ENCODE results near the gene OSBPL9. TPM values are rescaled to one million over a fixed set of nuclear protein-coding genes. Genes with fewer than 3 reads are reported as not detected.

OSBPL9 gene
- total and polyA plus RNA-seq, 2 experiments from 2014 or later, result 82.7 to 102 TPM

DNA sequence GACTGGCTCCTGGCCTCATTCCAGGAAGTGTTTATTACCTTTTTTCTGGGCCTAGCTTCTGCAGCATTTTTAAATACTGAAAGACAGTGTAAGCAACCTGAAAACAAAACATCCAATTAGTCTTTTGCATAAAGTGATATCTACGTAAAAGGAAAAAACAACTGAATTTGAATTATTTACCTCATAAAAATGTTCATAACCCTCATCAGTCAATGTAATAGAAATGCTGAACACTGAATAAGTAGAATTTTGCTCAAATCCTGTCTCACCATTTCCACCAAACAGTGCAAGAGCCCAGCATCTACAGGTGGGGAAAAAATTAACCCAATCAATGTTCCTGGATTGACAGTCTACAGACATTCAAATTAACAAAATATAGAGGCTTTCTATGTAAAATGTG is 197.6 kb downstream of the OSBPL9 start (continued):
- TF ChIP-seq, protein P1, sequence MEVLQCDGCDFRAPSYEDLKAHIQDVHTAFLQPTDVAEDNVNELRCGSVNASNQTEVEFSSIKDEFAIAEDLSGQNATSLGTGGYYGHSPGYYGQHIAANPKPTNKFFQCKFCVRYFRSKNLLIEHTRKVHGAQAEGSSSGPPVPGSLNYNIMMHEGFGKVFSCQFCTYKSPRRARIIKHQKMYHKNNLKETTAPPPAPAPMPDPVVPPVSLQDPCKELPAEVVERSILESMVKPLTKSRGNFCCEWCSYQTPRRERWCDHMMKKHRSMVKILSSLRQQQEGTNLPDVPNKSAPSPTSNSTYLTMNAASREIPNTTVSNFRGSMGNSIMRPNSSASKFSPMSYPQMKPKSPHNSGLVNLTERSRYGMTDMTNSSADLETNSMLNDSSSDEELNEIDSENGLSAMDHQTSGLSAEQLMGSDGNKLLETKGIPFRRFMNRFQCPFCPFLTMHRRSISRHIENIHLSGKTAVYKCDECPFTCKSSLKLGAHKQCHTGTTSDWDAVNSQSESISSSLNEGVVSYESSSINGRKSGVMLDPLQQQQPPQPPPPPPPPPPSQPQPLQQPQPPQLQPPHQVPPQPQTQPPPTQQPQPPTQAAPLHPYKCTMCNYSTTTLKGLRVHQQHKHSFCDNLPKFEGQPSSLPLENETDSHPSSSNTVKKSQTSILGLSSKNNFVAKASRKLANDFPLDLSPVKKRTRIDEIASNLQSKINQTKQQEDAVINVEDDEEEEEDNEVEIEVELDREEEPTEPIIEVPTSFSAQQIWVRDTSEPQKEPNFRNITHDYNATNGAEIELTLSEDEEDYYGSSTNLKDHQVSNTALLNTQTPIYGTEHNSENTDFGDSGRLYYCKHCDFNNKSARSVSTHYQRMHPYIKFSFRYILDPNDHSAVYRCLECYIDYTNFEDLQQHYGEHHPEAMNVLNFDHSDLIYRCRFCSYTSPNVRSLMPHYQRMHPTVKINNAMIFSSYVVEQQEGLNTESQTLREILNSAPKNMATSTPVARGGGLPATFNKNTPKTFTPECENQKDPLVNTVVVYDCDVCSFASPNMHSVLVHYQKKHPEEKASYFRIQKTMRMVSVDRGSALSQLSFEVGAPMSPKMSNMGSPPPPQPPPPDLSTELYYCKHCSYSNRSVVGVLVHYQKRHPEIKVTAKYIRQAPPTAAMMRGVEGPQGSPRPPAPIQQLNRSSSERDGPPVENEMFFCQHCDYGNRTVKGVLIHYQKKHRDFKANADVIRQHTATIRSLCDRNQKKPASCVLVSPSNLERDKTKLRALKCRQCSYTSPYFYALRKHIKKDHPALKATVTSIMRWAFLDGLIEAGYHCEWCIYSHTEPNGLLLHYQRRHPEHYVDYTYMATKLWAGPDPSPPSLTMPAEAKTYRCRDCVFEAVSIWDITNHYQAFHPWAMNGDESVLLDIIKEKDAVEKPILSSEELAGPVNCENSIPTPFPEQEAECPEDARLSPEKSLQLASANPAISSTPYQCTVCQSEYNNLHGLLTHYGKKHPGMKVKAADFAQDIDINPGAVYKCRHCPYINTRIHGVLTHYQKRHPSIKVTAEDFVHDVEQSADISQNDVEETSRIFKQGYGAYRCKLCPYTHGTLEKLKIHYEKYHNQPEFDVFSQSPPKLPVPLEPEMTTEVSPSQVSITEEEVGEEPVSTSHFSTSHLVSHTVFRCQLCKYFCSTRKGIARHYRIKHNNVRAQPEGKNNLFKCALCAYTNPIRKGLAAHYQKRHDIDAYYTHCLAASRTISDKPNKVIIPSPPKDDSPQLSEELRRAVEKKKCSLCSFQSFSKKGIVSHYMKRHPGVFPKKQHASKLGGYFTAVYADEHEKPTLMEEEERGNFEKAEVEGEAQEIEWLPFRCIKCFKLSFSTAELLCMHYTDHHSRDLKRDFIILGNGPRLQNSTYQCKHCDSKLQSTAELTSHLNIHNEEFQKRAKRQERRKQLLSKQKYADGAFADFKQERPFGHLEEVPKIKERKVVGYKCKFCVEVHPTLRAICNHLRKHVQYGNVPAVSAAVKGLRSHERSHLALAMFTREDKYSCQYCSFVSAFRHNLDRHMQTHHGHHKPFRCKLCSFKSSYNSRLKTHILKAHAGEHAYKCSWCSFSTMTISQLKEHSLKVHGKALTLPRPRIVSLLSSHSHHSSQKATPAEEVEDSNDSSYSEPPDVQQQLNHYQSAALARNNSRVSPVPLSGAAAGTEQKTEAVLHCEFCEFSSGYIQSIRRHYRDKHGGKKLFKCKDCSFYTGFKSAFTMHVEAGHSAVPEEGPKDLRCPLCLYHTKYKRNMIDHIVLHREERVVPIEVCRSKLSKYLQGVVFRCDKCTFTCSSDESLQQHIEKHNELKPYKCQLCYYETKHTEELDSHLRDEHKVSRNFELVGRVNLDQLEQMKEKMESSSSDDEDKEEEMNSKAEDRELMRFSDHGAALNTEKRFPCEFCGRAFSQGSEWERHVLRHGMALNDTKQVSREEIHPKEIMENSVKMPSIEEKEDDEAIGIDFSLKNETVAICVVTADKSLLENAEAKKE (CRISPR knock-in tag; IDR thresholded peaks at IDR 0.05), result no peak
- TF ChIP-seq, protein P2, sequence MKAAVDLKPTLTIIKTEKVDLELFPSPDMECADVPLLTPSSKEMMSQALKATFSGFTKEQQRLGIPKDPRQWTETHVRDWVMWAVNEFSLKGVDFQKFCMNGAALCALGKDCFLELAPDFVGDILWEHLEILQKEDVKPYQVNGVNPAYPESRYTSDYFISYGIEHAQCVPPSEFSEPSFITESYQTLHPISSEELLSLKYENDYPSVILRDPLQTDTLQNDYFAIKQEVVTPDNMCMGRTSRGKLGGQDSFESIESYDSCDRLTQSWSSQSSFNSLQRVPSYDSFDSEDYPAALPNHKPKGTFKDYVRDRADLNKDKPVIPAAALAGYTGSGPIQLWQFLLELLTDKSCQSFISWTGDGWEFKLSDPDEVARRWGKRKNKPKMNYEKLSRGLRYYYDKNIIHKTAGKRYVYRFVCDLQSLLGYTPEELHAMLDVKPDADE (IDR thresholded peaks at IDR 0.05), result no peak
- no peak for TF ChIP-seq EZH2 (IDR thresholded peaks at IDR 0.05; ENCODE audit: low read depth, unreplicated experiment)
- no peak for TF ChIP-seq CREB1 (CRISPR knock-in tag; IDR thresholded peaks at IDR 0.05; ENCODE audit: low read depth)
- TF ChIP-seq EZH2phosphoT487 (IDR thresholded peaks at IDR 0.05; ENCODE audit: unreplicated experiment), result no peak
- no peak for TF ChIP-seq ZNF114 (CRISPR knock-in tag; IDR thresholded peaks at IDR 0.05)
- TF ChIP-seq NANOG (IDR thresholded peaks at IDR 0.05; ENCODE audit: borderline replicate concordance), result no peak

DNA sequence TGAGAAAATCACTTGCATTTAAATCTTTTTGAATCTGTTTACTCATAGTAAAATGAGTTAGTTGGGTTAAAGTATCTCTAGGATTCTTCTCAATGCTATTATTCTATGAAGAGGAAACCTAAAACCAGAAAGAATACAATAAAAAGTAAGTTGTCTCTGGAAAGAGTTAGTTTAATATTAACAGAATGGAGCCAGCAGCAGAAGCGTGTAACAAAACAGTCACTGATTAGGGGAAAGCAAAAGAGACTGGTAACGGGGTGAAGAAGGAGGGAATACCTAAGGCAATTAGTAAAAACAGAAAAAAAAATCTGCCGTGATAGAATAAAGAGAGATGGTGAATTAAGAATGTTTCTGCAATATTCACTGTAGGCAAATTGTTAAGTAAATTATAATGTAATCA is 201.6 kb downstream of the OSBPL9 start:
- no peaks in the 10 kb centered on the region for H3K79me2 ChIP-seq (replicated peaks; ENCODE audit: insufficient read depth)
- no peaks in the 10 kb centered on the region for H3K4me1 ChIP-seq (ENCODE audit: insufficient read depth)
- Mint-ChIP-seq H3K36me3 (ENCODE audit: low read depth) (peaks cover 20% of the 10 kb centered on the region), H3K9me3 (no peaks in the 10 kb centered on the region), H3K27ac (no peak overlapping the region), H3K27me3 (ENCODE audit: insufficient read depth, low read depth, poor library complexity) (peaks cover 2% of the 10 kb centered on the region), H3K4me1 (no peaks in the 10 kb centered on the region), H3K4me3 (no peak overlapping the region)
- H3K36me3 ChIP-seq (ENCODE audit: insufficient read depth), result peaks cover 16% of the 10 kb centered on the region; the same call in 1 of the 2 replicates
- H4K20me1 ChIP-seq (replicated peaks; ENCODE audit: insufficient read depth), result no peaks in the 10 kb centered on the region
- DNase-seq (ENCODE audit: low spot score) (no peak), ATAC-seq (no peak)
- no peaks in the 10 kb centered on the region for H3F3A ChIP-seq (replicated peaks; ENCODE audit: low read depth)
- no peaks in the 10 kb centered on the region for H3K27me3 ChIP-seq (ENCODE audit: insufficient read depth)
- H3K4me2 ChIP-seq, result no peak overlapping the region
- H3K27ac ChIP-seq (ENCODE audit: low read depth), result no peak overlapping the region
- no peak overlapping the region for H2AFZ ChIP-seq
- H3K9me2 ChIP-seq (ENCODE audit: insufficient read depth), result no peaks in the 10 kb centered on the region
- no peak overlapping the region for H3K4me3 ChIP-seq
- TF ChIP-seq, protein P1 (CRISPR knock-in tag; IDR thresholded peaks at IDR 0.05), result no peak
- TF ChIP-seq ZNF331 (CRISPR knock-in tag; IDR thresholded peaks at IDR 0.05; ENCODE audit: low read depth), result no peak
- TF ChIP-seq EZH2phosphoT487 (IDR thresholded peaks at IDR 0.05; ENCODE audit: unreplicated experiment), result no peak
